SK-N-SH (cell line): Measurements from ENCODE around the gene VOPP1. TPM values are rescaled to one million over a fixed set of nuclear protein-coding genes. Genes with fewer than 3 reads are reported as not detected.

Experiments
- CTCF ChIA-PET: fragments of 300-600, 350-600 bp; formaldehyde crosslinking; extraction: SDS; loops from one replicate; lab custom pipeline; 2021; lab: Yijun Ruan, JAX
- POLR2A ChIA-PET: fragments of 350-600 bp; sonication (Branson Sonifier 250); formaldehyde crosslinking; extraction: SDS; loops from one replicate; lab custom pipeline; 2020; ENCODE audit warnings: antibody characterized with exemption, inconsistent platforms; lab: Yijun Ruan, JAX
- DNase-seq: peaks from one replicate; pipeline ENCODE4 v3.0.0; 2012
- H2AFZ ChIP-seq: fragments of 200-600 bp; sonication (generic); 2 replicates; pipeline ENCODE4 v1.8.1; 2016; ENCODE audit warnings: antibody characterized with exemption, mild to moderate bottlenecking, low read depth
- H3F3A ChIP-seq: fragments of 200-600 bp; sonication (generic); replicated peaks from 2 replicates; pipeline ENCODE3; 2016; ENCODE audit warnings: antibody characterized with exemption, mild to moderate bottlenecking; ENCODE audit not compliant: insufficient read depth
- H3K27ac ChIP-seq, 2 experiments: fragments of 200-500 bp in 1 of 2; fragments of 200-600 bp in 1 of 2; sonication (Bioruptor generic) in 1 of 2; sonication (generic), shearing (Covaris generic) in 1 of 2; 2 replicates each; pipeline versions ENCODE4 v1.5.1 to v1.6.1; 2014 to 2016; ENCODE audit warnings: low read depth in 2 of 2, inconsistent platforms in 1 of 2, low read length in 1 of 2, mild to moderate bottlenecking in 1 of 2, mixed read lengths in 1 of 2
- H3K27me3 ChIP-seq: fragments of 200-600 bp; sonication (generic), shearing (Covaris generic); 2 replicates; pipeline ENCODE4 v1.6.1; 2016; ENCODE audit warnings: mixed run types; ENCODE audit not compliant: insufficient read depth
- H3K36me3 ChIP-seq, 2 experiments: fragments of 200-500 bp in 1 of 2; fragments of 200-600 bp in 1 of 2; sonication (Bioruptor generic) in 1 of 2; sonication (generic) in 1 of 2; replicated peaks in 1 of 2; 2 replicates each; pipeline versions ENCODE3 to v1.5.1; 2014 to 2016; ENCODE audit warnings: low read length in 1 of 2, mild to moderate bottlenecking in 1 of 2; ENCODE audit not compliant: insufficient read depth in 2 of 2, control insufficient read depth in 1 of 2
- H3K4me1 ChIP-seq, 2 experiments: fragments of 200-500 bp in 1 of 2; fragments of 200-600 bp in 1 of 2; sonication (Bioruptor generic) in 1 of 2; sonication (generic), shearing (Covaris generic) in 1 of 2; 2 replicates each; pipeline versions ENCODE4 v1.5.1 to v1.6.1; 2014 to 2016; ENCODE audit warnings: low read depth in 1 of 2, low read length in 1 of 2, mixed run types in 1 of 2; ENCODE audit not compliant: insufficient read depth in 2 of 2, control insufficient read depth in 1 of 2
- H3K4me2 ChIP-seq: fragments of 200-600 bp; sonication (generic), shearing (Covaris generic); 2 replicates; pipeline ENCODE4 v1.6.1; 2017; ENCODE audit warnings: mixed run types
- H3K4me3 ChIP-seq, 2 experiments: fragments of 200-500 bp in 1 of 2; fragments of 200-600 bp in 1 of 2; sonication (Bioruptor generic) in 1 of 2; sonication (generic), shearing (Covaris generic) in 1 of 2; 2 replicates each; pipeline versions ENCODE4 v1.5.1 to v1.8.1; 2014 to 2016; ENCODE audit warnings: low read depth in 2 of 2, inconsistent platforms in 1 of 2, low read length in 1 of 2, mild to moderate bottlenecking in 1 of 2, mixed read lengths in 1 of 2, moderate library complexity in 1 of 2
- H3K79me2 ChIP-seq: fragments of 200-600 bp; sonication (generic); 2 replicates; pipeline ENCODE4 v1.8.1; 2017; ENCODE audit warnings: mild to moderate bottlenecking; ENCODE audit not compliant: insufficient read depth
- H3K9ac ChIP-seq: fragments of 200-600 bp; sonication (generic); 2 replicates; pipeline ENCODE4 v1.6.1; 2017; ENCODE audit warnings: mixed run types
- H3K9me2 ChIP-seq: fragments of 200-600 bp; sonication (generic); 2 replicates; pipeline ENCODE4 v1.6.1; 2017; ENCODE audit warnings: mixed run types
- H3K9me3 ChIP-seq: fragments of 200-600 bp; sonication (generic); 2 replicates; pipeline ENCODE4 v1.6.1; 2017; ENCODE audit warnings: mixed run types, mild to moderate bottlenecking, moderate library complexity
- H4K20me1 ChIP-seq: fragments of 200-600 bp; sonication (generic); 2 replicates; pipeline ENCODE4 v1.6.1; 2017; ENCODE audit warnings: mild to moderate bottlenecking, mixed run types; ENCODE audit not compliant: insufficient read depth
- CHD2 ChIP-seq: fragments of 150-350 bp; IDR thresholded peaks from 2 replicates; pipeline ENCODE4 v1.6.1; 2018; ENCODE audit warnings: low read length; ENCODE audit not compliant: partially characterized antibody
- EP300 ChIP-seq, 2 experiments: IDR thresholded peaks; 2 replicates each; pipeline versions ENCODE4 v1.4.0 to v1.6.1; 2012; ENCODE audit warnings: borderline replicate concordance in 1 of 2, low read depth in 1 of 2, low read length in 1 of 2
- EZH2phosphoT487 ChIP-seq: fragments of 200-600 bp; sonication (generic); IDR thresholded peaks from 2 replicates; pipeline ENCODE4 v1.6.1; 2017; ENCODE audit warnings: low read depth, mixed run types, mild to moderate bottlenecking, antibody characterized with exemption, moderate library complexity, borderline replicate concordance
- FOSL2 ChIP-seq: IDR thresholded peaks from 2 replicates; pipeline ENCODE4 v1.4.0; 2012; ENCODE audit warnings: low read depth, mild to moderate bottlenecking, moderate library complexity, borderline replicate concordance
- FOXM1 ChIP-seq: IDR thresholded peaks from 2 replicates; pipeline ENCODE4 v1.4.0; 2012; ENCODE audit warnings: low read depth, mild to moderate bottlenecking
- GATA2 ChIP-seq: sonication (generic); formaldehyde crosslinking; IDR thresholded peaks from 2 replicates; pipeline ENCODE4 v1.5.0; 2020; ENCODE audit warnings: mild to moderate bottlenecking, missing genetic modification reagents
- IRF3 ChIP-seq: fragments of 150-350 bp; IDR thresholded peaks from 2 replicates; pipeline ENCODE4 v1.6.1; 2016; ENCODE audit warnings: mild to moderate bottlenecking, low read depth, low read length
- JUND ChIP-seq: IDR thresholded peaks from 2 replicates; pipeline ENCODE4 v1.4.0; 2012
- MEF2A ChIP-seq: IDR thresholded peaks from 2 replicates; pipeline ENCODE4 v1.4.0; 2012; ENCODE audit warnings: low read depth, borderline replicate concordance
- MXI1 ChIP-seq: IDR thresholded peaks from 2 replicates; pipeline ENCODE4 v1.6.1; 2012; ENCODE audit warnings: mild to moderate bottlenecking, low read depth, low read length, improper control_type of control experiment
- POLR2AphosphoS5 ChIP-seq: IDR thresholded peaks from 2 replicates; pipeline ENCODE4 v1.6.1; 2012; ENCODE audit warnings: low read depth, low read length
- RAD21 ChIP-seq: IDR thresholded peaks from 2 replicates; pipeline ENCODE4 v1.6.1; 2012; ENCODE audit warnings: mild to moderate bottlenecking, low read length
- SIN3A ChIP-seq: IDR thresholded peaks from 2 replicates; pipeline ENCODE4 v1.6.1; 2012; ENCODE audit warnings: low read depth, mild to moderate bottlenecking, low read length, moderate library complexity, borderline replicate concordance
- SMC3 ChIP-seq: IDR thresholded peaks from 2 replicates; pipeline ENCODE4 v1.6.1; 2012; ENCODE audit warnings: low read depth, low read length, improper control_type of control experiment
- TCF12 ChIP-seq: IDR thresholded peaks from 2 replicates; pipeline ENCODE4 v1.4.0; 2012
- USF1 ChIP-seq: IDR thresholded peaks from 2 replicates; pipeline ENCODE4 v1.4.0; 2012; ENCODE audit warnings: low read depth, borderline replicate concordance
- USF2 ChIP-seq: fragments of 150-350 bp; IDR thresholded peaks from 2 replicates; pipeline ENCODE4 v1.6.1; 2017; ENCODE audit warnings: antibody characterized with exemption, low read length, low read depth, borderline replicate concordance
- YY1 ChIP-seq: IDR thresholded peaks from 2 replicates; pipeline ENCODE4 v1.4.0; 2012; ENCODE audit warnings: low read depth, mild to moderate bottlenecking
- ZBTB33 ChIP-seq: IDR thresholded peaks from 2 replicates; pipeline ENCODE4 v1.4.0; 2012; ENCODE audit warnings: low read depth, borderline replicate concordance
- WGBS: methylation state at CpG from one replicate; pipeline ENCODE4 v1.1.6; 2017; ENCODE audit warnings: low lambda C conversion rate; 5-methylcytosine and 5-hydroxymethylcytosine counted together
- polyA plus RNA-seq, 3 experiments: library from polyadenylated mRNA; depleted of rRNA; stranded (reverse); fragments of >200 nt; gene quantifications; 2 replicates each; pipeline ENCODE4 v1.2.3, GENCODE V29; 2012

The VOPP1 gene
- polyA plus RNA-seq, 1 of the 3 experiments (the other 2 are of a cell fraction): 69.5 TPM

GRCh38 chr7:55484834-55485233 lies 87.5 kb downstream of the VOPP1 start:
- no peak for DNase-seq
- H3F3A ChIP-seq: peaks cover 4% of the 10 kb centered on the region
- ChIA-PET CTCF (interaction anchor here (1.0 to 1.9 kb wide), 3 partner anchors 43 to 112 kb away, joined by 3 to 4 read pairs (median 3); no protein-coding TSS in a partner anchor), POLR2A (interaction anchor here (0.6 kb wide), 1 partner anchor 21 kb away, joined by 3 read pairs; no protein-coding TSS in a partner anchor)
- WGBS: 97% methylated on average over 6 of the region's 6 CpGs
- no peak overlapping the region for H2AFZ ChIP-seq
- H3K27ac ChIP-seq: no peak overlapping the region
- H3K9me3 ChIP-seq: no peaks in the 10 kb centered on the region
- peaks cover 0 to 21% of the 10 kb centered on the region in 2 experiments; a peak in 1 of 4 replicates for H3K4me1 ChIP-seq
- H3K4me2 ChIP-seq: no peak overlapping the region
- H3K27me3 ChIP-seq: no peaks in the 10 kb centered on the region
- peaks cover 10% of the 10 kb centered on the region; the same call in 1 of the 2 replicates for H4K20me1 ChIP-seq
- H3K79me2 ChIP-seq: peaks cover 35% of the 10 kb centered on the region; the same call in 1 of the 2 replicates
- TF ChIP-seq FOXM1 (no peak), YY1 (no peak), FOSL2 (no peak), TCF12 (no peak), USF1 (no peak), MEF2A (no peak), ZBTB33 (no peak), RAD21 (no peak), SIN3A (no peak), USF2 (no peak), JUND (no peak), IRF3 (no peak), SMC3 (no peak), EZH2phosphoT487 (no peak), POLR2AphosphoS5 (no peak), MXI1 (no peak), CHD2 (no peak), EP300 (IDR thresholded peaks at IDR 0.05; ENCODE audit: borderline replicate concordance in 1 of 2, low read depth in 1 of 2, low read length in 1 of 2) (no peak), GATA2 (no peak)
- no peaks in the 10 kb centered on the region for H3K9me2 ChIP-seq
- no peak overlapping the region for H3K9ac ChIP-seq
- H3K36me3 ChIP-seq: peaks cover 15 to 28% of the 10 kb centered on the region in 2 experiments
- no peak overlapping the region for H3K4me3 ChIP-seq
